ENCODE data around the gene RASAL1. TPM values are rescaled to one million over a fixed set of nuclear protein-coding genes. Genes with fewer than 3 reads are reported as not detected.

The RASAL1 gene
- polyA plus RNA-seq, 2 of the 4 experiments (the other 2 are of a cell fraction) = 0.30 to 0.34 TPM

DNA sequence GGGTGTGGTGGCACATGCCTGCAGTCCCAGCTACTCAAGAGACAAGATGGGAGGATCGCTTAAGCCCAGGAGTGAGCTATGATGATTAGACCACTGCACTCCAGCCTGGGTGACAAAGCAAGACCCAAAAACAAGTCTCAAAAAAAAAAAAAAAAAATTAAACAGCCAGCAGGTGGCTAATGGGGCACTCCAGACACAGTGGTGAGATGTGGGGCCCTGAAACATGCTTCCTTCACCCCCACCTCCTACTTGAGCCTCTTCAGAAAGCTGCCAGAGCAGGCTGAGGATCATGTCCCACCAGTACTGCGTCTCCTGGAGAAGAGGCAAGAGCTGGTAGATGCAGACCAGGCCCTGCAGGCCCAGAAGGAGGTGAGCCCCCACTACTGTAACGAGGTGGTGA is 16.1 kb upstream of the RASAL1 start:
- no peak overlapping the region for H3K4me2 ChIP-seq
- H3K9me3 ChIP-seq = peaks cover 9% of the 10 kb centered on the region; the same call in 2 of the 3 replicates
- H3K4me1 ChIP-seq = peaks cover 6% of the 10 kb centered on the region; the same call in 1 of the 3 replicates
- WGBS (ENCODE audit: missing lambda C conversion rate) = 92% methylated on average over 3 of the region's 3 CpGs
- no peak for DNase-seq (ENCODE audit: low read depth in 1 of 2, low spot score in 1 of 2)
- TF ChIP-seq RCOR1 (IDR thresholded peaks at IDR 0.05; ENCODE audit: low read depth, low read length) (no peak), ZSCAN20 (CRISPR knock-in tag; IDR thresholded peaks at IDR 0.05) (no peak), BHLHE40 (IDR thresholded peaks at IDR 0.05; ENCODE audit: low read depth, low read length) (no peak), TP53 (CRISPR knock-in tag; IDR thresholded peaks at IDR 0.05) (no peak), MAFK (IDR thresholded peaks at IDR 0.05; ENCODE audit: partially characterized antibody) (no peak), ZFP36 (IDR thresholded peaks at IDR 0.05; ENCODE audit: borderline replicate concordance, partially characterized antibody) (no peak), CHD4 (IDR thresholded peaks at IDR 0.05; ENCODE audit: borderline replicate concordance) (no peak), FOSB (CRISPR knock-in tag; IDR thresholded peaks at IDR 0.05) (no peak)
- TF ChIP-seq, protein P1, sequence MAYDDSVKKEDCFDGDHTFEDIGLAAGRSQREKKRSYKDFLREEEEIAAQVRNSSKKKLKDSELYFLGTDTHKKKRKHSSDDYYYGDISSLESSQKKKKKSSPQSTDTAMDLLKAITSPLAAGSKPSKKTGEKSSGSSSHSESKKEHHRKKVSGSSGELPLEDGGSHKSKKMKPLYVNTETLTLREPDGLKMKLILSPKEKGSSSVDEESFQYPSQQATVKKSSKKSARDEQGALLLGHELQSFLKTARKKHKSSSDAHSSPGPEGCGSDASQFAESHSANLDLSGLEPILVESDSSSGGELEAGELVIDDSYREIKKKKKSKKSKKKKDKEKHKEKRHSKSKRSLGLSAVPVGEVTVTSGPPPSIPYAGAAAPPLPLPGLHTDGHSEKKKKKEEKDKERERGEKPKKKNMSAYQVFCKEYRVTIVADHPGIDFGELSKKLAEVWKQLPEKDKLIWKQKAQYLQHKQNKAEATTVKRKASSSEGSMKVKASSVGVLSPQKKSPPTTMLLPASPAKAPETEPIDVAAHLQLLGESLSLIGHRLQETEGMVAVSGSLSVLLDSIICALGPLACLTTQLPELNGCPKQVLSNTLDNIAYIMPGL (CRISPR knock-in tag; IDR thresholded peaks at IDR 0.05; ENCODE audit: borderline replicate concordance) = no peak
- TF ChIP-seq, protein P2, sequence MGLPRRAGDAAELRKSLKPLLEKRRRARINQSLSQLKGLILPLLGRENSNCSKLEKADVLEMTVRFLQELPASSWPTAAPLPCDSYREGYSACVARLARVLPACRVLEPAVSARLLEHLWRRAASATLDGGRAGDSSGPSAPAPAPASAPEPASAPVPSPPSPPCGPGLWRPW (IDR thresholded peaks at IDR 0.05) = no peak
- TF ChIP-seq, protein P3, sequence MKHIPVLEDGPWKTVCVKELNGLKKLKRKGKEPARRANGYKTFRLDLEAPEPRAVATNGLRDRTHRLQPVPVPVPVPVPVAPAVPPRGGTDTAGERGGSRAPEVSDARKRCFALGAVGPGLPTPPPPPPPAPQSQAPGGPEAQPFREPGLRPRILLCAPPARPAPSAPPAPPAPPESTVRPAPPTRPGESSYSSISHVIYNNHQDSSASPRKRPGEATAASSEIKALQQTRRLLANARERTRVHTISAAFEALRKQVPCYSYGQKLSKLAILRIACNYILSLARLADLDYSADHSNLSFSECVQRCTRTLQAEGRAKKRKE (CRISPR knock-in tag; IDR thresholded peaks at IDR 0.05; ENCODE audit: low read depth) = no peak
- ChIA-PET CTCF (interaction anchor here (0.7 to 11.0 kb wide), 7 partner anchors 10 to 102 kb away, joined by 3 to 142 read pairs (median 7); no protein-coding TSS in a partner anchor), POLR2A (no interaction called here)
- no peak overlapping the region for H3K4me3 ChIP-seq
- ATAC-seq = no peak
- H3K27ac ChIP-seq = no peak overlapping the region
- FAIRE-seq = no peak

- ChIA-PET POLR2A (no interaction called here), CTCF (interaction anchor here (1.1 to 11.0 kb wide), 6 partner anchors 11 to 100 kb away, joined by 3 to 142 read pairs (median 28); partner anchors contain the start of gene RASAL1)
- Histone ChIP-seq H3K27ac (no peak within 1 kb of the TSS), H3K4me3 (no peak within 1 kb of the TSS), H3K4me1 (peaks cover 6% of the 10 kb centered on the region; the same call in 1 of the 3 replicates), H3K9me3 (peaks cover 9% of the 10 kb centered on the region; the same call in 2 of the 3 replicates), H3K4me2 (peak within 1 kb of the TSS; percentile 36; the same call in 2 of the 3 replicates)
- DNase-seq (ENCODE audit: low read depth in 1 of 2, low spot score in 1 of 2) (peak; percentile 80 to 82), ATAC-seq (peak; percentile 60 to 71), FAIRE-seq (no peak)
- TF ChIP-seq KDM1A (IDR thresholded peaks at IDR 0.05; ENCODE audit: low read depth) = no peak
- TF ChIP-seq BHLHE40 (IDR thresholded peaks at IDR 0.05; ENCODE audit: low read depth, low read length) = no peak
- no peak for TF ChIP-seq MAFK (IDR thresholded peaks at IDR 0.05; ENCODE audit: partially characterized antibody)
- no peak for TF ChIP-seq CHD2 (IDR thresholded peaks at IDR 0.05; ENCODE audit: low read length, partially characterized antibody)
- no peak for TF ChIP-seq JUNB (IDR thresholded peaks at IDR 0.05)
- no peak for TF ChIP-seq CBX8 (IDR thresholded peaks at IDR 0.05)
- no peak for TF ChIP-seq ZNF302 (CRISPR knock-in tag; IDR thresholded peaks at IDR 0.05)
- no peak for TF ChIP-seq RCOR1 (IDR thresholded peaks at IDR 0.05; ENCODE audit: low read depth, low read length)
- no peak for TF ChIP-seq FOSL2 (IDR thresholded peaks at IDR 0.05)
- TF ChIP-seq FOSL2 (CRISPR knock-in tag; IDR thresholded peaks at IDR 0.05) = no peak
- TF ChIP-seq MAZ (IDR thresholded peaks at IDR 0.05; ENCODE audit: borderline replicate concordance, low read depth, low read length) = no peak
- TF ChIP-seq POLR2A (IDR thresholded peaks at IDR 0.05; ENCODE audit: low read length) = no peak
- TF ChIP-seq KDM5A (IDR thresholded peaks at IDR 0.05) = no peak
- TF ChIP-seq CBX2 (IDR thresholded peaks at IDR 0.05; ENCODE audit: borderline replicate concordance, low read depth) = no peak
- whole genome bisulfite sequencing (ENCODE audit: missing lambda C conversion rate) = 54% methylated on average over 22 of the region's 22 CpGs
Observed at GRCh38 chr12:113149361-113150150, 14.0 kb upstream of the RASAL1 start, which contains the start of gene CFAP73. TSS of gene CFAP73 (plus strand) at chr12:113149724. CDS start at chr12:113149858, 134 bp downstream.
